Measurements from ENCODE around the gene DYRK2. TPM values are rescaled to one million over a fixed set of nuclear protein-coding genes. Genes with fewer than 3 reads are reported as not detected.

Gene DYRK2
- total and polyA plus RNA-seq, 10 of the 15 experiments (the other 5 are each of a cell fraction or from before 2014, with no cell fraction given), result 3.1 to 35.9 (median 12.2) TPM

- POLR2A ChIA-PET, result no interaction called here
- intact Hi-C loops (cut with micrococcal nuclease; ENCODE audit: unreplicated experiment) (no loop called here), in situ Hi-C loops (cut with MboI) (no loop called here)
- H3K9me3 ChIP-seq (replicated peaks; ENCODE audit: control insufficient read depth, insufficient read depth, low read length), result no peaks in the 10 kb centered on the region; the same call in 2 of the 3 replicates
- ATAC-seq, result peak; percentile 96
- H3K27me3 ChIP-seq (replicated peaks in 1 of 2; ENCODE audit: control insufficient read depth in 2 of 2, insufficient read depth in 2 of 2, low read length in 1 of 2), result no peaks in the 10 kb centered on the region; a peak in 1 of 4 replicates
- H3K27ac ChIP-seq (ENCODE audit: control insufficient read depth, insufficient read depth), result no peak overlapping the region
- no TSS peak for BruUV-seq (replicated peaks)
- H3K4me1 ChIP-seq (ENCODE audit: control insufficient read depth, insufficient read depth, low read length), result peaks cover 16% of the 10 kb centered on the region
- H3K4me2 ChIP-seq (ENCODE audit: control insufficient read depth, insufficient read depth), result peak overlapping the region; percentile 21
- 7% methylated on average over 3 of the region's 3 CpGs for WGBS (ENCODE audit: insufficient coverage, insufficient replicate concordance, low lambda C conversion rate, missing lambda C conversion rate)
- H3K9ac ChIP-seq (ENCODE audit: control insufficient read depth, insufficient read depth, low read length), result no peak overlapping the region
- no peaks in the 10 kb centered on the region for H3K36me3 ChIP-seq (ENCODE audit: control insufficient read depth in 2 of 2, insufficient read depth in 2 of 2, low read length in 1 of 2)
- SMC1A ChIA-PET (ENCODE audit: uncharacterized antibody, unreplicated experiment), result interaction anchor here (0.6 to 1.3 kb wide), 3 partner anchors 11 to 228 kb away, joined by 3 to 4 read pairs (median 3); no protein-coding TSS in a partner anchor
- H3K79me2 ChIP-seq (ENCODE audit: control insufficient read depth, insufficient read depth, low read length), result no peaks in the 10 kb centered on the region
- CTCF ChIA-PET, result no interaction called here
- H2AFZ ChIP-seq (ENCODE audit: control insufficient read depth, low read depth, low read length), result peak overlapping the region; percentile 20; the same call in 1 of the 2 replicates
- FAIRE-seq, result no peak
- peak; percentile 64 for DNase-seq (ENCODE audit: low read depth, low spot score)
- no peaks in the 10 kb centered on the region for H4K20me1 ChIP-seq (ENCODE audit: control insufficient read depth, insufficient read depth)
- no peak overlapping the region for H3K4me3 ChIP-seq
- RAD21 ChIA-PET (ENCODE audit: unreplicated experiment), result interaction anchor here (1.4 kb wide), 1 partner anchor 11 kb away, joined by 4 read pairs; no protein-coding TSS in a partner anchor
- TF ChIP-seq CEBPB (IDR thresholded peaks at IDR 0.05; ENCODE audit: borderline replicate concordance in 1 of 2, low read depth in 2 of 2, low read length in 2 of 2) (no peak), MTA3 (IDR thresholded peaks at IDR 0.05; ENCODE audit: borderline replicate concordance, low read length) (peak; percentile 74; the same call in 1 of the 2 replicates), BMI1 (IDR thresholded peaks at IDR 0.05; ENCODE audit: borderline replicate concordance) (0 out of 2 replicates have a peak, but pooled peaks have one; percentile 54), TBL1XR1 (IDR thresholded peaks at IDR 0.05; ENCODE audit: low read depth, low read length) (no peak), MYB (IDR thresholded peaks at IDR 0.05; ENCODE audit: borderline replicate concordance, low read depth, low read length) (no peak), HCFC1 (IDR thresholded peaks at IDR 0.05; ENCODE audit: low read length) (no peak), FOS (IDR thresholded peaks at IDR 0.05; ENCODE audit: borderline replicate concordance, extremely low read depth, insufficient read length) (no peak), TCF12 (IDR thresholded peaks at IDR 0.05; ENCODE audit: low read depth, low read length) (peak; percentile 56; the same call in 1 of the 2 replicates), HDGF (IDR thresholded peaks at IDR 0.05) (no peak), CHD1 (IDR thresholded peaks at IDR 0.05; ENCODE audit: low read depth, low read length) (no peak), NFYA (IDR thresholded peaks at IDR 0.05; ENCODE audit: borderline replicate concordance, low read depth, low read length) (no peak), RFX5 (IDR thresholded peaks at IDR 0.05; ENCODE audit: low read depth, low read length) (no peak), ZNF384 (IDR thresholded peaks at IDR 0.05; ENCODE audit: borderline replicate concordance, low read depth, low read length) (no peak), SKIL (IDR thresholded peaks at IDR 0.05; ENCODE audit: low read depth, poor library complexity, severe bottlenecking) (no peak), RELA (IDR thresholded peaks at IDR 0.05; ENCODE audit: borderline replicate concordance, partially characterized antibody) (peak; percentile 18), EGR1 (IDR thresholded peaks at IDR 0.05; ENCODE audit: borderline replicate concordance in 1 of 2, low read depth in 2 of 2, low read length in 2 of 2) (no peak)
- TF ChIP-seq, protein P1, sequence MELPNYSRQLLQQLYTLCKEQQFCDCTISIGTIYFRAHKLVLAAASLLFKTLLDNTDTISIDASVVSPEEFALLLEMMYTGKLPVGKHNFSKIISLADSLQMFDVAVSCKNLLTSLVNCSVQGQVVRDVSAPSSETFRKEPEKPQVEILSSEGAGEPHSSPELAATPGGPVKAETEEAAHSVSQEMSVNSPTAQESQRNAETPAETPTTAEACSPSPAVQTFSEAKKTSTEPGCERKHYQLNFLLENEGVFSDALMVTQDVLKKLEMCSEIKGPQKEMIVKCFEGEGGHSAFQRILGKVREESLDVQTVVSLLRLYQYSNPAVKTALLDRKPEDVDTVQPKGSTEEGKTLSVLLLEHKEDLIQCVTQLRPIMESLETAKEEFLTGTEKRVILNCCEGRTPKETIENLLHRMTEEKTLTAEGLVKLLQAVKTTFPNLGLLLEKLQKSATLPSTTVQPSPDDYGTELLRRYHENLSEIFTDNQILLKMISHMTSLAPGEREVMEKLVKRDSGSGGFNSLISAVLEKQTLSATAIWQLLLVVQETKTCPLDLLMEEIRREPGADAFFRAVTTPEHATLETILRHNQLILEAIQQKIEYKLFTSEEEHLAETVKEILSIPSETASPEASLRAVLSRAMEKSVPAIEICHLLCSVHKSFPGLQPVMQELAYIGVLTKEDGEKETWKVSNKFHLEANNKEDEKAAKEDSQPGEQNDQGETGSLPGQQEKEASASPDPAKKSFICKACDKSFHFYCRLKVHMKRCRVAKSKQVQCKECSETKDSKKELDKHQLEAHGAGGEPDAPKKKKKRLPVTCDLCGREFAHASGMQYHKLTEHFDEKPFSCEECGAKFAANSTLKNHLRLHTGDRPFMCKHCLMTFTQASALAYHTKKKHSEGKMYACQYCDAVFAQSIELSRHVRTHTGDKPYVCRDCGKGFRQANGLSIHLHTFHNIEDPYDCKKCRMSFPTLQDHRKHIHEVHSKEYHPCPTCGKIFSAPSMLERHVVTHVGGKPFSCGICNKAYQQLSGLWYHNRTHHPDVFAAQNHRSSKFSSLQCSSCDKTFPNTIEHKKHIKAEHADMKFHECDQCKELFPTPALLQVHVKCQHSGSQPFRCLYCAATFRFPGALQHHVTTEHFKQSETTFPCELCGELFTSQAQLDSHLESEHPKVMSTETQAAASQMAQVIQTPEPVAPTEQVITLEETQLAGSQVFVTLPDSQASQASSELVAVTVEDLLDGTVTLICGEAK (IDR thresholded peaks at IDR 0.05; ENCODE audit: borderline replicate concordance), result no peak
Measured at GRCh38 chr12:67710582-67710981, 62.0 kb downstream of the DYRK2 start.
